Epithelial cell of esophagus (primary cell): ENCODE measurements around the gene FBP1.
"Not testable (repeated sequence)": the region's sequence is repeated elsewhere in the genome, so short reads cannot be mapped to it uniquely, and the experiment has no call there.

Source experiments
- DNase-seq: peaks from one replicate; pipeline ENCODE4 v3.0.0; 2010; ENCODE audit warnings: low read depth
- H3K4me3 ChIP-seq: 2 replicates; pipeline ENCODE4 v1.5.1; 2011; ENCODE audit warnings: mild to moderate bottlenecking, low read length, control low read depth
- TF ChIP-seq, protein P1 (sequence below): IDR thresholded peaks from 2 replicates; pipeline ENCODE4 v1.5.1; 2011; ENCODE audit warnings: low read depth, mild to moderate bottlenecking, low read length, control low read depth, inconsistent platforms; ENCODE audit not compliant: insufficient read depth; ENCODE audit errors: missing control alignments

Gene FBP1

DNA sequence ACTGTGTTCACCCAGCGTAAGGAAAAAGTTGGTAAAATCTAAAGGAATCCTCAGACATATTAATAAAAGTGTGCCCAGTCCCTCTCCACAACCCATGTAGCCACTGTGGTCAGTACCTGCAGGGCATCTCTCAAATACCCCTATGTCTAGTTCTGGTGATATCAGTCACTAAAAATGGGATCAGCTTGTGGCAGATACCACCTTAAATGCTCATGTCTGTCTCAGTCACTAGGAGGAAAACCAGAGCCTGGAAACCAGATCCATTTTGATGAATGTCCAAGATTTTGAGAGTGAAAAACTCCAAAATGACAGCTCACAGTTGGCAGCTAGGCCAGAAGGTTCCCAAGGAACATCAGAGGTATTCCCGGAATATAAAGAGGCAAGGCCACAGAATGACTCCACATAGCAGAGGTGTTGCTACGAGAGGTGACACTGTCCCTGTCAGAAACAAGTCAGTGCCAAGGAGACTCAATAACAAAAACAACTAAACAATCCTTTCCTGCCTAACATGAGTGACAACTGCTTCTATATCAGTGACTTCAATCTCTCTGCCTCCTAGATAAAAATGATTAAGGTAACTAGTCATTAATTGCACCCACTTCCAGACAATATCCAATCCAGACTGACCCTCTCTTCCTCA, 70.9 kb downstream of the FBP1 start:
- no peak overlapping the region for H3K4me3 ChIP-seq
- no peak for DNase-seq
- TF ChIP-seq, protein P1, sequence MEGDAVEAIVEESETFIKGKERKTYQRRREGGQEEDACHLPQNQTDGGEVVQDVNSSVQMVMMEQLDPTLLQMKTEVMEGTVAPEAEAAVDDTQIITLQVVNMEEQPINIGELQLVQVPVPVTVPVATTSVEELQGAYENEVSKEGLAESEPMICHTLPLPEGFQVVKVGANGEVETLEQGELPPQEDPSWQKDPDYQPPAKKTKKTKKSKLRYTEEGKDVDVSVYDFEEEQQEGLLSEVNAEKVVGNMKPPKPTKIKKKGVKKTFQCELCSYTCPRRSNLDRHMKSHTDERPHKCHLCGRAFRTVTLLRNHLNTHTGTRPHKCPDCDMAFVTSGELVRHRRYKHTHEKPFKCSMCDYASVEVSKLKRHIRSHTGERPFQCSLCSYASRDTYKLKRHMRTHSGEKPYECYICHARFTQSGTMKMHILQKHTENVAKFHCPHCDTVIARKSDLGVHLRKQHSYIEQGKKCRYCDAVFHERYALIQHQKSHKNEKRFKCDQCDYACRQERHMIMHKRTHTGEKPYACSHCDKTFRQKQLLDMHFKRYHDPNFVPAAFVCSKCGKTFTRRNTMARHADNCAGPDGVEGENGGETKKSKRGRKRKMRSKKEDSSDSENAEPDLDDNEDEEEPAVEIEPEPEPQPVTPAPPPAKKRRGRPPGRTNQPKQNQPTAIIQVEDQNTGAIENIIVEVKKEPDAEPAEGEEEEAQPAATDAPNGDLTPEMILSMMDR, result no peak

DNA sequence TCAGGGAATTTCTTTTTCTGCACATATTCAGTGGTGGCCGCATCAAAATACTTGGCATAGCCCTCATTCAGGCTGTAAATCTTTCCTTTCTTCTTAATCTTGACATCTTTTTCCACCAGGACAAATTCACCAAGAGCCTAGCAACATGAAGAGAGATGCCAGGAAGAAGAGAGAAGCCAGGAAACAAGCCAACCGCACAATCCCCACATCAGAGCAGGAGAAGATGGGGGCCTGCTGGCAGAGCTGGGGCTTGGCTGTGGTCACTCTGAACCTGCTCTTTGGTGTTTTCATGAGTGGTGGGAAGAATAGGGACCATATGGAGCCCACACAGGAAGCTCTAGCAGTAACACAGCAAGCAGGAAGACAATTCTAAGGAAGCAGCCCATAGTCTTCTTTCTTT, 72.0 kb downstream of the FBP1 start:
- no peak for DNase-seq
- TF ChIP-seq, protein P1, result no peak
- no peak overlapping the region for H3K4me3 ChIP-seq

DNA sequence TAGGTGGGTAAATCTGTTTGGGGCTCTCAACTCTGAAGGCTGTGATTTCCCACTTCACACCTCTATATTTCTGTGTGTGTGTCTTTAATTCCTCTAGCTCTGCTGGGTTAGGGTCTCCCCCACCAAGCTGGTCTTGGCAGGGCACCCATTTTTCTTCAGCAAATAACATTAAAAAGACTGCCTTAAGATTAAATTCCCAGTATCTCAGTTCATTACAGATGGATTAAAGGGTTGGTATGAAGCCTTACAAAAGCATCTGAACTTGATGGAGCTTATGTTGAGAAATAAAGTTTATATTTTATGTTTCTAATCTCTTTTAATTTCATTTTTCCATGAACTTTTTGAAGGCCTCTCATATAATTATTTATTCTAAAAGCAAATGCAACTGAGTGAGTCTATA, 72.8 kb downstream of the FBP1 start:
- TF ChIP-seq, protein P1, result no peak
- DNase-seq, result no peak
- H3K4me3 ChIP-seq, result no peak overlapping the region

DNA sequence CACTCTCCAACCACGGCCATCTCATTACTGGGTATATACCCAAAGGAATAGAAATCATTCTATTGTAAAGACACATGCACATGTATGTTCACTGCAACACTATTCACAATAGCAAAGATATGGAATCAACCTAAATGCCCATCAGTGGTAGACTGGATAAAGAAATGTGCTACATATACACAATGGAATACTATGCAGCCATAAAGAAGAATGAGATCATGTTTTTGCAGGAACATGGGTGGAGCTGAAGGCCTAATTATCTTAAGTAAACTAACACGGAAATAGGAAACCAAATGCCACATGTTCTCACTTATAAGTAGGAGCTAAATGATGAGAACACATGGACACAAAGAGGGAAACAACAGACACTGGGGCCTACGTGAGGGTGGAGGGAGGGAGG, 75.0 kb downstream of the FBP1 start:
- H3K4me3 ChIP-seq, DNase-seq: not testable (repeated sequence)

DNA sequence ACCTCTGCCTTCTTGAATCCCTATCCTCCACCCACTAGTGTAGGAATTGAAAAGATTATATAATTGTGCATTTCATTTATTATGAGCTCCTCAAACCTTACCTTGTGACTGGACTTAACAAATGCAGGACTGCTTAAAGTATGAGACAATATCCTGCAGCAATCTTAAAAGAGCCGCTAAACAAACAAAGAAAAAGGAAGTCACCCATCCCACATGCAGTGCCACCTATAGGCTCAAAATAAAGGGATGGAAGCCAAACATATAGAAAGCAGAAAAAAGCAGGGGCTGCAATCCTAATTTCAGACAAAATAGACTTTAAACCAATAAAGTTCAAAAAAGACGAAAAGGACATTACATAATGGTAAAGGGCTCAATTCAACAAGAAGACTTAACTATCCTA, 75.8 kb downstream of the FBP1 start:
- TF ChIP-seq, protein P1, result no peak
- DNase-seq, result no peak
- no peak overlapping the region for H3K4me3 ChIP-seq

DNA sequence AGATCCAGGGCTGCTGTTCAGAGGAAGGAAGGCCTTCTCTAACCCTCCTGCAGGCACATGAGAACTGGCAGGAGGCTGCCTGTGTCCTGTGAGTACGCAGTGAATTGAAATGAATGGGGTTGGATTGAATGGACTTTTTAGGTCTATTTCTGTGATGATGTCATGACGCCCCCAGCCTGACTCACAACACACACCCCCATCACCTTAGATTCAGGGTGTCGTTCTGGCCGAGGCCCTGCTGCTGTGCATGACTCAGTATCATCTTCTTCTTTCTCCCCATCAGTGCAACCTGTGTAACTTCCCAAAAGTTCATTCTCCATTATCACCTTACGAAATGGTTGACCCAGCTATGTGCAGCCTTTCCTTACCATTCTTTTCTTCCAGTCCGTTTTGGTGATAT, 79.1 kb downstream of the FBP1 start:
- no peak overlapping the region for H3K4me3 ChIP-seq
- DNase-seq, result no peak
- TF ChIP-seq, protein P1, result no peak

DNA sequence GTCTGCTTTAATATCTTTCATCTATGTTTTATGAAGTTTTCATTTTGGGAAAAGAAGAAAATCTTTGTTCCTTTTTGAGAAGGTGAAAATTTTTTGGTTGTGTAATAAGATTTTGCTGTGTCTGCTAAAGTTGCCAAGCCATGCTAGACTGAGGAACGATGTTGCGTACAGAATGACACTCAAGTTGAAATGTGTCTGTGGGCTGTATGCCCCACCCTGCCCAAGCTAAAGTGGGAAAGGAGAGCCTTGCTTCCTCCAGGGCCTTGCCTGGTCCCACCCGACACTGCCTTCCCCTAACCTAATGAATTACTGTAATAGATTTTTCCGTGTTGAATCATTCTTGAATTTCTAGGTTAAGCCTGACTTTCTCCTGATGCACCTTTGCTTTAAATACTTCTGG, 81.9 kb downstream of the FBP1 start:
- no peak for DNase-seq
- TF ChIP-seq, protein P1, result no peak
- no peak overlapping the region for H3K4me3 ChIP-seq
